A549 (cell line): ENCODE results near the gene PAX1.

ENCODE experiments used
- BHLHE40 ChIP-seq: IDR thresholded peaks from 2 replicates; pipeline ENCODE4 v1.6.1; 2012; ENCODE audit warnings: low read depth, low read length, inconsistent platforms
- EP300 ChIP-seq, 2 experiments: fragments of >200 bp; sonication (Bioruptor Twin); formaldehyde crosslinking; IDR thresholded peaks; 2 replicates in 1 of 2; 3 replicates in 1 of 2; pipeline ENCODE4 v1.6.1; 2016 to 2017
- FOSB ChIP-seq: fragments of 250-450 bp; sonication (Bioruptor Pico); IDR thresholded peaks from 2 replicates; pipeline ENCODE4 v1.5.0; 2020; ENCODE audit warnings: mild to moderate bottlenecking, moderate library complexity
- JUN ChIP-seq, 2 experiments: fragments of >200 bp; sonication (Bioruptor Twin); formaldehyde crosslinking; IDR thresholded peaks; 2 replicates in 1 of 2; 3 replicates in 1 of 2; pipeline ENCODE4 v1.6.1; 2016 to 2017
- JUNB ChIP-seq: fragments of >200 bp; sonication (Bioruptor Twin); formaldehyde crosslinking; IDR thresholded peaks from 2 replicates; pipeline ENCODE4 v1.6.1; 2016
- NFE2L2 ChIP-seq: fragments of 150-350 bp; conservative IDR thresholded peaks from 2 replicates; pipeline ENCODE4 v1.6.1; 2014; ENCODE audit warnings: low read length
- PHF8 ChIP-seq: fragments of 200-600 bp; sonication (generic); IDR thresholded peaks from 2 replicates; pipeline ENCODE4 v1.6.1; 2016; ENCODE audit warnings: low read depth, mild to moderate bottlenecking, antibody characterized with exemption, moderate library complexity, borderline replicate concordance
- POLR2A ChIP-seq: IDR thresholded peaks from 2 replicates; pipeline ENCODE4 v1.6.1; 2012; ENCODE audit warnings: mild to moderate bottlenecking, low read length
- ZFP36 ChIP-seq: fragments of 450-650 bp; IDR thresholded peaks from 2 replicates; pipeline ENCODE4 v1.6.1; 2014; ENCODE audit warnings: borderline replicate concordance; ENCODE audit not compliant: partially characterized antibody
- ZNF302 ChIP-seq: fragments of 250-450 bp; sonication (Bioruptor Pico); IDR thresholded peaks from 2 replicates; pipeline ENCODE4 v1.9.0; 2021; ENCODE audit warnings: inconsistent platforms, mild to moderate bottlenecking, moderate library complexity
- ZSCAN20 ChIP-seq: fragments of 250-450 bp; sonication (Bioruptor Pico); IDR thresholded peaks from 2 replicates; pipeline ENCODE4 v1.8.0; 2022; ENCODE audit warnings: mild to moderate bottlenecking, moderate library complexity
- TF ChIP-seq, protein P1 (sequence below): fragments of >200 bp; sonication (Bioruptor Twin); formaldehyde crosslinking; IDR thresholded peaks from 3 replicates; pipeline ENCODE4 v1.5.1; 2016
- TF ChIP-seq, protein P2 (sequence below): fragments of 450-650 bp; IDR thresholded peaks from 2 replicates; pipeline ENCODE4 v1.6.1; 2014; ENCODE audit warnings: antibody characterized with exemption
- TF ChIP-seq, protein P3 (sequence below): fragments of 200-600 bp; sonication (generic); IDR thresholded peaks from 2 replicates; pipeline ENCODE4 v1.6.1; 2016; ENCODE audit warnings: antibody characterized with exemption, mild to moderate bottlenecking, moderate library complexity

- TF ChIP-seq, protein P1, sequence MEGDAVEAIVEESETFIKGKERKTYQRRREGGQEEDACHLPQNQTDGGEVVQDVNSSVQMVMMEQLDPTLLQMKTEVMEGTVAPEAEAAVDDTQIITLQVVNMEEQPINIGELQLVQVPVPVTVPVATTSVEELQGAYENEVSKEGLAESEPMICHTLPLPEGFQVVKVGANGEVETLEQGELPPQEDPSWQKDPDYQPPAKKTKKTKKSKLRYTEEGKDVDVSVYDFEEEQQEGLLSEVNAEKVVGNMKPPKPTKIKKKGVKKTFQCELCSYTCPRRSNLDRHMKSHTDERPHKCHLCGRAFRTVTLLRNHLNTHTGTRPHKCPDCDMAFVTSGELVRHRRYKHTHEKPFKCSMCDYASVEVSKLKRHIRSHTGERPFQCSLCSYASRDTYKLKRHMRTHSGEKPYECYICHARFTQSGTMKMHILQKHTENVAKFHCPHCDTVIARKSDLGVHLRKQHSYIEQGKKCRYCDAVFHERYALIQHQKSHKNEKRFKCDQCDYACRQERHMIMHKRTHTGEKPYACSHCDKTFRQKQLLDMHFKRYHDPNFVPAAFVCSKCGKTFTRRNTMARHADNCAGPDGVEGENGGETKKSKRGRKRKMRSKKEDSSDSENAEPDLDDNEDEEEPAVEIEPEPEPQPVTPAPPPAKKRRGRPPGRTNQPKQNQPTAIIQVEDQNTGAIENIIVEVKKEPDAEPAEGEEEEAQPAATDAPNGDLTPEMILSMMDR: no peak
- TF ChIP-seq JUN (IDR thresholded peaks at IDR 0.05): no peak
- no peak for TF ChIP-seq ZNF302 (CRISPR knock-in tag)
- TF ChIP-seq NFE2L2: no peak
- TF ChIP-seq FOSB: no peak
- TF ChIP-seq POLR2A: no peak
- TF ChIP-seq, protein P2, sequence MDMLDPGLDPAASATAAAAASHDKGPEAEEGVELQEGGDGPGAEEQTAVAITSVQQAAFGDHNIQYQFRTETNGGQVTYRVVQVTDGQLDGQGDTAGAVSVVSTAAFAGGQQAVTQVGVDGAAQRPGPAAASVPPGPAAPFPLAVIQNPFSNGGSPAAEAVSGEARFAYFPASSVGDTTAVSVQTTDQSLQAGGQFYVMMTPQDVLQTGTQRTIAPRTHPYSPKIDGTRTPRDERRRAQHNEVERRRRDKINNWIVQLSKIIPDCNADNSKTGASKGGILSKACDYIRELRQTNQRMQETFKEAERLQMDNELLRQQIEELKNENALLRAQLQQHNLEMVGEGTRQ: no peak
- no peak for TF ChIP-seq BHLHE40
- TF ChIP-seq, protein P3, sequence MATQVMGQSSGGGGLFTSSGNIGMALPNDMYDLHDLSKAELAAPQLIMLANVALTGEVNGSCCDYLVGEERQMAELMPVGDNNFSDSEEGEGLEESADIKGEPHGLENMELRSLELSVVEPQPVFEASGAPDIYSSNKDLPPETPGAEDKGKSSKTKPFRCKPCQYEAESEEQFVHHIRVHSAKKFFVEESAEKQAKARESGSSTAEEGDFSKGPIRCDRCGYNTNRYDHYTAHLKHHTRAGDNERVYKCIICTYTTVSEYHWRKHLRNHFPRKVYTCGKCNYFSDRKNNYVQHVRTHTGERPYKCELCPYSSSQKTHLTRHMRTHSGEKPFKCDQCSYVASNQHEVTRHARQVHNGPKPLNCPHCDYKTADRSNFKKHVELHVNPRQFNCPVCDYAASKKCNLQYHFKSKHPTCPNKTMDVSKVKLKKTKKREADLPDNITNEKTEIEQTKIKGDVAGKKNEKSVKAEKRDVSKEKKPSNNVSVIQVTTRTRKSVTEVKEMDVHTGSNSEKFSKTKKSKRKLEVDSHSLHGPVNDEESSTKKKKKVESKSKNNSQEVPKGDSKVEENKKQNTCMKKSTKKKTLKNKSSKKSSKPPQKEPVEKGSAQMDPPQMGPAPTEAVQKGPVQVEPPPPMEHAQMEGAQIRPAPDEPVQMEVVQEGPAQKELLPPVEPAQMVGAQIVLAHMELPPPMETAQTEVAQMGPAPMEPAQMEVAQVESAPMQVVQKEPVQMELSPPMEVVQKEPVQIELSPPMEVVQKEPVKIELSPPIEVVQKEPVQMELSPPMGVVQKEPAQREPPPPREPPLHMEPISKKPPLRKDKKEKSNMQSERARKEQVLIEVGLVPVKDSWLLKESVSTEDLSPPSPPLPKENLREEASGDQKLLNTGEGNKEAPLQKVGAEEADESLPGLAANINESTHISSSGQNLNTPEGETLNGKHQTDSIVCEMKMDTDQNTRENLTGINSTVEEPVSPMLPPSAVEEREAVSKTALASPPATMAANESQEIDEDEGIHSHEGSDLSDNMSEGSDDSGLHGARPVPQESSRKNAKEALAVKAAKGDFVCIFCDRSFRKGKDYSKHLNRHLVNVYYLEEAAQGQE: no peak
- no peak for TF ChIP-seq EP300 (IDR thresholded peaks at IDR 0.05)
- TF ChIP-seq PHF8: no peak
- no peak for TF ChIP-seq JUNB
- no peak for TF ChIP-seq ZFP36
- no peak for TF ChIP-seq ZSCAN20
Measured at GRCh38 chr20:21677781-21678180, 27.7 kb upstream of the PAX1 start.
